Adrenal gland (tissue), 5 donors: Measurements from ENCODE around the gene FBXL16.

Source experiments
- CTCF ChIP-seq, 6 experiments: fragments of 450-650 bp in 4 of 6; fragments of 200-600 bp in 2 of 6; sonication (generic) in 1 of 6; IDR thresholded peaks; 1 replicate in 5 of 6; 2 replicates in 1 of 6; pipeline versions ENCODE4 v1.5.1 to v1.8.0; 2016 to 2021; ENCODE audit warnings: antibody characterized with exemption in 6 of 6, mild to moderate bottlenecking in 2 of 6, moderate library complexity in 1 of 6
- POLR2A ChIP-seq, 2 donors: fragments of 450-650 bp; IDR thresholded peaks; one replicate each; pipeline ENCODE4 v1.6.1; 2017; ENCODE audit warnings: antibody characterized with exemption in 2 of 2, mild to moderate bottlenecking in 2 of 2, moderate library complexity in 1 of 2
- donor health status: DM: no; HTN: no; CAD: no.

- TF ChIP-seq CTCF (IDR thresholded peaks at IDR 0.05) (no peak), POLR2A (IDR thresholded peaks at IDR 0.05) (no peak)
Observed at GRCh38 chr16:686459-687260, 18.9 kb downstream of the FBXL16 start.
